Activated naive CD4-positive, alpha-beta T cell treated with anti-CD3 and anti-CD28 coated beads, Interleukin-2, amount 50 U/mL, for 72 hours (primary cell): ENCODE results near the gene IL22RA2. TPM values are rescaled to one million over a fixed set of nuclear protein-coding genes. Genes with fewer than 3 reads are reported as not detected.

Experiments used
- ATAC-seq, 2 donors: fragments of 150-1000 bp; cut with Tn5 transposase; 2 replicates each; pipeline ENCODE4 v1.10.0; 2021; ENCODE audit warnings: mild to moderate bottlenecking in 2 of 2, moderate library complexity in 2 of 2
- DNase-seq, 2 donors: peaks; one replicate each; pipeline ENCODE4 v3.0.0; 2021 to 2022; ENCODE audit warnings: low spot score in 2 of 2
- H3K27ac Mint-ChIP-seq, 2 donors: one replicate each; pipeline ENCODE4 v1.8.0; 2022; ENCODE audit warnings: mild to moderate bottlenecking in 2 of 2, mixed read lengths in 2 of 2
- H3K36me3 Mint-ChIP-seq, 2 donors: one replicate each; pipeline ENCODE4 v1.8.0; 2022; ENCODE audit warnings: mixed read lengths in 2 of 2
- H3K9me3 Mint-ChIP-seq, 2 donors: one replicate each; pipeline ENCODE4 v1.8.0; 2022; ENCODE audit warnings: mixed read lengths in 2 of 2
- total RNA-seq, 2 donors: library from RNA; stranded (reverse); gene quantifications; one replicate each; pipeline ENCODE4 v1.2.3, GENCODE V29; 2022

IL22RA2 gene
- total RNA-seq, 2 donors from 2014 or later, result not detected

GRCh38 chr6:137099689-137100403 lies 73.6 kb downstream of the IL22RA2 start:
- ATAC-seq, result no peak
- DNase-seq, result no peak
- Mint-ChIP-seq H3K36me3 (peaks cover 0 to 15% of the 10 kb centered on the region in 2 donors), H3K27ac (peak overlapping the region in 1 of 2 donors; percentile 31), H3K9me3 (peaks cover 0 to 10% of the 10 kb centered on the region in 2 donors)

GRCh38 chr6:137097526-137097925 lies 75.9 kb downstream of the IL22RA2 start:
- no peak for DNase-seq
- ATAC-seq, result no peak
- peaks cover 0 to 4% of the 10 kb centered on the region in 2 donors for H3K9me3 Mint-ChIP-seq
- peak overlapping the region in 1 of 2 donors; percentile 15 for H3K27ac Mint-ChIP-seq
- H3K36me3 Mint-ChIP-seq, result peaks cover 0 to 5% of the 10 kb centered on the region in 2 donors

- Mint-ChIP-seq H3K27ac (no peak overlapping the region), H3K9me3 (no peaks in the 10 kb centered on the region), H3K36me3 (peaks cover 0 to under 1% of the 10 kb centered on the region in 2 donors)
- DNase-seq (no peak), ATAC-seq (no peak)
Measured at GRCh38 chr6:137097057-137097456, 76.4 kb downstream of the IL22RA2 start.

- DNase-seq (no peak), ATAC-seq (peak; percentile 49 to 74)
- peak overlapping the region in 1 of 2 donors; percentile 77 for H3K27ac Mint-ChIP-seq
- no peaks in the 10 kb centered on the region for H3K9me3 Mint-ChIP-seq
- H3K36me3 Mint-ChIP-seq, result no peaks in the 10 kb centered on the region
Measured at GRCh38 chr6:137095651-137096238, 77.7 kb downstream of the IL22RA2 start.

GRCh38 chr6:137095093-137095492 lies 78.4 kb downstream of the IL22RA2 start:
- H3K27ac Mint-ChIP-seq, result peak overlapping the region in 1 of 2 donors; percentile 77
- no peaks in the 10 kb centered on the region for H3K36me3 Mint-ChIP-seq
- ATAC-seq (no peak), DNase-seq (no peak)
- H3K9me3 Mint-ChIP-seq, result no peaks in the 10 kb centered on the region

GRCh38 chr6:137094411-137095008 lies 78.9 kb downstream of the IL22RA2 start:
- DNase-seq, result peak in 1 of 2 donors; percentile 62
- H3K27ac Mint-ChIP-seq, result no peak overlapping the region
- no peaks in the 10 kb centered on the region for H3K36me3 Mint-ChIP-seq
- peak; percentile 74 to 77 for ATAC-seq
- no peaks in the 10 kb centered on the region for H3K9me3 Mint-ChIP-seq

Other genes starting within 250 kb of the IL22RA2 start
- gene IL20RA, start 128.7 kb downstream of the IL22RA2 start, total RNA-seq, result not detected
- 10 to 100 TPM; 32.7 to 62.5 TPM for gene IFNGR1, start 45.7 kb upstream of the IL22RA2 start, total RNA-seq